Keratinocyte (primary cell): ENCODE data around the gene CDHR4. TPM values are rescaled to one million over a fixed set of nuclear protein-coding genes. Genes with fewer than 3 reads are reported as not detected.

Experiments
- DNase-seq: peaks from one replicate; pipeline ENCODE4 v3.0.0-alpha.2; 2011; ENCODE audit warnings: low read depth, missing footprints, low spot score
- FAIRE-seq: peaks from 2 replicates; lab custom pipeline; 2011; peaks lifted over from hg19 to GRCh38; lab: Jason Lieb, UNC
- H2AFZ ChIP-seq: 2 replicates; pipeline ENCODE4 v1.6.0; 2012; ENCODE audit warnings: low read length, control low read depth, inconsistent platforms; ENCODE audit not compliant: control insufficient read depth
- H3K27ac ChIP-seq: 2 replicates; pipeline ENCODE4 v1.5.1; 2011; ENCODE audit warnings: low read length; ENCODE audit not compliant: control insufficient read depth, insufficient read depth
- H3K27me3 ChIP-seq: 3 replicates; pipeline ENCODE4 v1.6.0; 2011; ENCODE audit warnings: low read length; ENCODE audit not compliant: control insufficient read depth, insufficient read depth; ENCODE audit errors: extremely low read depth
- H3K36me3 ChIP-seq, 2 experiments: 2 replicates in 1 of 2; 3 replicates in 1 of 2; pipeline ENCODE4 v1.5.1; 2011; ENCODE audit warnings: low read length in 2 of 2, mild to moderate bottlenecking in 1 of 2; ENCODE audit not compliant: control insufficient read depth in 2 of 2, insufficient read depth in 2 of 2; ENCODE audit errors: extremely low read depth in 1 of 2
- H3K4me1 ChIP-seq: 3 replicates; pipeline ENCODE4 v1.5.1; 2011; ENCODE audit warnings: low read length; ENCODE audit not compliant: control insufficient read depth, insufficient read depth; ENCODE audit errors: extremely low read depth
- H3K4me2 ChIP-seq: 3 replicates; pipeline ENCODE4 v1.6.0; 2011; ENCODE audit warnings: low read depth, low read length; ENCODE audit not compliant: control insufficient read depth, insufficient read depth; ENCODE audit errors: extremely low read depth
- H3K4me3 ChIP-seq, 3 experiments: fragments of 200-600 bp in 1 of 3; sonication (generic) in 1 of 3; 2 replicates in 2 of 3; 3 replicates in 1 of 3; pipeline ENCODE4 v1.5.1; 2011 to 2016; ENCODE audit warnings: low read length in 3 of 3, mild to moderate bottlenecking in 3 of 3, control low read depth in 2 of 3, inconsistent platforms in 1 of 3, low read depth in 1 of 3, mixed read lengths in 1 of 3, mixed run types in 1 of 3, moderate library complexity in 1 of 3; ENCODE audit not compliant: control insufficient read depth in 2 of 3, insufficient read depth in 2 of 3; ENCODE audit errors: extremely low read depth in 1 of 3
- H3K79me2 ChIP-seq: 2 replicates; pipeline ENCODE4 v1.6.0; 2012; ENCODE audit warnings: low read length; ENCODE audit not compliant: control insufficient read depth, insufficient read depth
- H3K9ac ChIP-seq: 3 replicates; pipeline ENCODE4 v1.6.0; 2011; ENCODE audit warnings: low read length; ENCODE audit not compliant: control insufficient read depth, insufficient read depth; ENCODE audit errors: extremely low read depth
- H3K9me1 ChIP-seq: 3 replicates; pipeline ENCODE4 v1.6.0; 2011; ENCODE audit warnings: low read length; ENCODE audit not compliant: control insufficient read depth, insufficient read depth; ENCODE audit errors: extremely low read depth
- H3K9me3 ChIP-seq: 2 replicates; pipeline ENCODE4 v1.5.1; 2012; ENCODE audit warnings: low read depth, low read length; ENCODE audit not compliant: control insufficient read depth
- H4K20me1 ChIP-seq: 3 replicates; pipeline ENCODE4 v1.6.0; 2011; ENCODE audit warnings: low read length; ENCODE audit not compliant: control insufficient read depth, insufficient read depth; ENCODE audit errors: extremely low read depth
- EZH2 ChIP-seq: IDR thresholded peaks from one replicate; pipeline ENCODE4 v1.6.1; 2012; ENCODE audit warnings: inconsistent platforms, mild to moderate bottlenecking, low read length, moderate library complexity
- dilution Hi-C: fragments of 300-500 bp; cut with MboI; formaldehyde crosslinking; loops from one replicate; pipeline ENCODE4 v1.7.0; 2020; ENCODE audit warnings: low sequenced_read_pairs; ENCODE audit not compliant: extremely low pct_ligation_motif_present
- polyA plus RNA-seq, 5 experiments: library from polyadenylated mRNA; depleted of rRNA in 3 of 5; stranded (reverse) in 3 of 5; stranded (forward) in 1 of 5; unstranded in 1 of 5; fragments of >200 nt; gene quantifications; 1 replicate in 1 of 5; 2 replicates in 3 of 5; 3 replicates in 1 of 5; pipeline versions ENCODE4 v1.2.1 to v1.2.3, GENCODE V29; 2011 to 2012; ENCODE audit warnings: missing spikeins in 2 of 5, low read depth in 1 of 5, low replicate concordance in 1 of 5
- small RNA-seq, 3 experiments: library from RNA; depleted of rRNA; stranded (forward); fragments of <200 nt; gene quantifications; one replicate each; pipeline ENCODE3, GENCODE V24; 2012; ENCODE audit warnings: low read depth in 3 of 3, low replicate concordance in 1 of 3; ENCODE audit not compliant: insufficient read length in 3 of 3
- TF ChIP-seq, protein P1 (sequence below), 3 experiments: IDR thresholded peaks in 1 of 3; conservative IDR thresholded peaks in 1 of 3; optimal IDR thresholded peaks in 1 of 3; 2 replicates in 2 of 3; 3 replicates in 1 of 3; pipeline versions ENCODE3 to v1.5.1; 2011; ENCODE audit warnings: low read length in 3 of 3, mild to moderate bottlenecking in 3 of 3, moderate library complexity in 2 of 3, control low read depth in 1 of 3, inconsistent platforms in 1 of 3; ENCODE audit not compliant: insufficient read depth in 2 of 3; ENCODE audit errors: extremely low read depth in 1 of 3

The CDHR4 gene
- polyA plus RNA-seq, 1 donor (not counting 4 experiments of a cell fraction or from before 2014, with no cell fraction given) = not detected

DNA sequence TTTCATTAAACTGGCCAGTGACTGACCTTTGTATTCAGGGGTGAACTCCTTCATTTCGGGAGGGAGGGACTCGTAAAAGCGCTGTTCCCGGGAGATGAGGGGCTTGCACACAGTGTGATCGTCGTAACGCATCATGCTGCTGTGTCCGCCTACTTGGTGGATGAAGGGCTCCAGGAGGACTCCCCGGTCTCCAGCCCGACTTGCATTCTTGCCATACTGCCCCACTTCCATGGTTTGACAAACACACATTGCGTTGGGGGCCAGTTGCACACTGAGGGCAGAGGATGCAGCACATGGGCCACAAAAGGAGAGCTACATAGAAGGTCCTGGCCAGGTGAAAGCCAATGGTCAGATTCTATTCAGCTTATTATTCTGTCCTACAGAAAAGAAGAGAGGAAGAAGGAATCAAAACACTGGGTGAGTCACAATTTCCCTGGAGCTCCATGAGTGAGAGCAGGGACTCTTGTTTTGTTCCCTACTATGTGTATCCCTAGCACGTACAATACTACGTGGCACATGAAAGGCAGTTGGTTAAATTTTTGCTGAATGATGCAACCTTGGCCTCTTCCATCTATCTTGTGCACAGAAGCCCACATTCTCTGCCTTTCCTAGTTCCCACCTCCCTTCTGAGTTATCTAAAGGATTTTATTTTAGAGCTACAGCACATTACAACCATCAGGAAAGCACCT is 51.7 kb downstream of the CDHR4 start:
- DNase-seq = no peak
- peaks cover 12% of the 10 kb centered on the region for H3K4me1 ChIP-seq
- peaks cover 7 to 15% of the 10 kb centered on the region in 2 experiments for H3K36me3 ChIP-seq
- peaks cover 24% of the 10 kb centered on the region for H3K79me2 ChIP-seq
- no peaks in the 10 kb centered on the region for H3K27me3 ChIP-seq
- no peaks in the 10 kb centered on the region for H3K9me3 ChIP-seq
- H4K20me1 ChIP-seq = no peaks in the 10 kb centered on the region
- dilution Hi-C loops = loop anchor here (25.0 kb wide), 1 partner anchor 114 kb away; the partner anchor contains the start of genes CAMKV and TRAIP
- no peak overlapping the region for H2AFZ ChIP-seq
- FAIRE-seq = no peak
- no peak overlapping the region for H3K4me3 ChIP-seq
- no peak for TF ChIP-seq EZH2
- TF ChIP-seq, protein P1, sequence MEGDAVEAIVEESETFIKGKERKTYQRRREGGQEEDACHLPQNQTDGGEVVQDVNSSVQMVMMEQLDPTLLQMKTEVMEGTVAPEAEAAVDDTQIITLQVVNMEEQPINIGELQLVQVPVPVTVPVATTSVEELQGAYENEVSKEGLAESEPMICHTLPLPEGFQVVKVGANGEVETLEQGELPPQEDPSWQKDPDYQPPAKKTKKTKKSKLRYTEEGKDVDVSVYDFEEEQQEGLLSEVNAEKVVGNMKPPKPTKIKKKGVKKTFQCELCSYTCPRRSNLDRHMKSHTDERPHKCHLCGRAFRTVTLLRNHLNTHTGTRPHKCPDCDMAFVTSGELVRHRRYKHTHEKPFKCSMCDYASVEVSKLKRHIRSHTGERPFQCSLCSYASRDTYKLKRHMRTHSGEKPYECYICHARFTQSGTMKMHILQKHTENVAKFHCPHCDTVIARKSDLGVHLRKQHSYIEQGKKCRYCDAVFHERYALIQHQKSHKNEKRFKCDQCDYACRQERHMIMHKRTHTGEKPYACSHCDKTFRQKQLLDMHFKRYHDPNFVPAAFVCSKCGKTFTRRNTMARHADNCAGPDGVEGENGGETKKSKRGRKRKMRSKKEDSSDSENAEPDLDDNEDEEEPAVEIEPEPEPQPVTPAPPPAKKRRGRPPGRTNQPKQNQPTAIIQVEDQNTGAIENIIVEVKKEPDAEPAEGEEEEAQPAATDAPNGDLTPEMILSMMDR (optimal IDR thresholded peaks at IDR 0.05 in 1 of 3, IDR thresholded peaks at IDR 0.05 in 1 of 3, conservative IDR thresholded peaks at IDR 0.05 in 1 of 3; ENCODE audit: extremely low read depth in 1 of 3, insufficient read depth in 2 of 3, low read length in 3 of 3) = no peak
- no peak overlapping the region for H3K27ac ChIP-seq
- no peaks in the 10 kb centered on the region for H3K9me1 ChIP-seq
- no peak overlapping the region for H3K4me2 ChIP-seq
- H3K9ac ChIP-seq = no peak overlapping the region

DNA sequence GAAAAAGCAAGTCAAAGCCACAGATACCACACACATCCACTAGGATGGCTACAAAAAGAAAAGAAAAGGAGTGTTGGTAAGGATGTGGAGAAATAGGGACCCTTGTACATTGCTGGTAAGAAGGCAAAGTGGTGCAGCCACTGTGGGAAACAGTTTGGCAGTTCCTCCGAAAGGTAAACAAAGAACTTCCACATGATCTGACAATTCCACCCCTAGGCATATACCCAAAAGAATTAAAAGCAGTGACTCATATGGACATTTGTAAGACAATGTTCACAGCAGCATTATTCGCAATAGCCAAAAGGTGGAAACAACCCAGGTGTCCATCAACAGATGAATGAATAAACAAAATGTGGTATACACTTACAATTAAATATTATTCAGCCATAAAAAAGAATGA is 53.7 kb downstream of the CDHR4 start:
- peaks cover 7 to 15% of the 10 kb centered on the region in 2 experiments for H3K36me3 ChIP-seq
- no peaks in the 10 kb centered on the region for H4K20me1 ChIP-seq
- no peak overlapping the region for H3K9ac ChIP-seq
- H3K79me2 ChIP-seq = peaks cover 20% of the 10 kb centered on the region
- no peak overlapping the region for H3K27ac ChIP-seq
- H3K27me3 ChIP-seq = no peaks in the 10 kb centered on the region
- FAIRE-seq (peak; percentile 89), DNase-seq (no peak)
- no peak for TF ChIP-seq EZH2
- TF ChIP-seq, protein P1 (optimal IDR thresholded peaks at IDR 0.05 in 1 of 3, IDR thresholded peaks at IDR 0.05 in 1 of 3, conservative IDR thresholded peaks at IDR 0.05 in 1 of 3; ENCODE audit: extremely low read depth in 1 of 3, insufficient read depth in 2 of 3, low read length in 3 of 3) = no peak
- H3K4me3 ChIP-seq = no peak overlapping the region
- no peaks in the 10 kb centered on the region for H3K9me1 ChIP-seq
- peaks cover 12% of the 10 kb centered on the region for H3K4me1 ChIP-seq
- H2AFZ ChIP-seq = no peak overlapping the region
- no peaks in the 10 kb centered on the region for H3K9me3 ChIP-seq
- no peak overlapping the region for H3K4me2 ChIP-seq
- dilution Hi-C loops = loop anchor here (25.0 kb wide), 1 partner anchor 116 kb away; the partner anchor contains the start of genes CAMKV and TRAIP

Small RNA genes within 50 kb of the gene (small RNA-seq; reads per million reads assigned to genes)
- gene COX6CP14 = 0 reads per million in 3 experiments

Other genes starting within 250 kb of the CDHR4 start
- gene BSN, start 245.4 kb downstream of the CDHR4 start, polyA plus RNA-seq = under 0.01 to 0.01 TPM (median under 0.01 TPM) in 3 replicates
- 106 to 161 TPM (median 160 TPM) in 3 replicates for gene APEH, start 125.5 kb downstream of the CDHR4 start, polyA plus RNA-seq
- gene MST1, start 110.4 kb downstream of the CDHR4 start, polyA plus RNA-seq = 4.5 to 12.4 TPM (median 5.2 TPM) in 3 replicates
- 18.1 to 34.4 TPM (median 20.4 TPM) in 3 replicates for gene RNF123, start 110.3 kb downstream of the CDHR4 start, polyA plus RNA-seq
- 0.02 to 0.03 TPM in 2 of 3 replicates, not detected in the other for gene AMIGO3, start 80.2 kb downstream of the CDHR4 start, polyA plus RNA-seq
- gene GMPPB, start 75.9 kb downstream of the CDHR4 start, polyA plus RNA-seq = 17.1 to 22.2 TPM (median 17.4 TPM) in 3 replicates
- gene IP6K1, start 13.3 kb downstream of the CDHR4 start, polyA plus RNA-seq = 24.5 to 34.3 TPM (median 25.9 TPM) in 3 replicates
- 10.1 to 20.6 TPM (median 12.0 TPM) in 3 replicates for gene INKA1, start 3.4 kb upstream of the CDHR4 start, polyA plus RNA-seq
- gene UBA7, start 14.1 kb upstream of the CDHR4 start, polyA plus RNA-seq = 5.4 to 10.4 TPM (median 7.7 TPM) in 3 replicates
- gene TRAIP, start 56.7 kb upstream of the CDHR4 start, polyA plus RNA-seq = 3.7 to 5.8 TPM (median 5.8 TPM) in 3 replicates
- gene CAMKV, start 70.0 kb upstream of the CDHR4 start, polyA plus RNA-seq = not detected in 3 replicates
- gene MST1R, start 104.0 kb upstream of the CDHR4 start, polyA plus RNA-seq = 106 to 161 TPM (median 110 TPM) in 3 replicates
- gene MON1A, start 129.9 kb upstream of the CDHR4 start, polyA plus RNA-seq = 10.7 to 14.9 TPM (median 14.7 TPM) in 3 replicates
- 34.3 to 43.2 TPM (median 36.4 TPM) in 3 replicates for gene RBM6, start 140.3 kb upstream of the CDHR4 start, polyA plus RNA-seq